Ovary (tissue), 3 donors: ENCODE results near the gene IL11RA.

Experiments
- CTCF ChIP-seq, 3 donors: fragments of 450-650 bp in 2 of 3; fragments of 200-600 bp in 1 of 3; IDR thresholded peaks; one replicate each; pipeline versions ENCODE4 v1.5.1 to v1.8.0; 2016 to 2022; ENCODE audit warnings: antibody characterized with exemption in 3 of 3, mild to moderate bottlenecking in 1 of 3
- EP300 ChIP-seq: sonication (generic); formaldehyde crosslinking; IDR thresholded peaks from one replicate; pipeline ENCODE4 v1.6.1; 2017; ENCODE audit warnings: antibody characterized with exemption
- POLR2A ChIP-seq: fragments of 450-650 bp; IDR thresholded peaks from one replicate; pipeline ENCODE4 v1.6.1; 2017; ENCODE audit warnings: antibody characterized with exemption, mild to moderate bottlenecking, moderate library complexity
- donor health status: DM: no; HTN: no; CAD: no.

DNA sequence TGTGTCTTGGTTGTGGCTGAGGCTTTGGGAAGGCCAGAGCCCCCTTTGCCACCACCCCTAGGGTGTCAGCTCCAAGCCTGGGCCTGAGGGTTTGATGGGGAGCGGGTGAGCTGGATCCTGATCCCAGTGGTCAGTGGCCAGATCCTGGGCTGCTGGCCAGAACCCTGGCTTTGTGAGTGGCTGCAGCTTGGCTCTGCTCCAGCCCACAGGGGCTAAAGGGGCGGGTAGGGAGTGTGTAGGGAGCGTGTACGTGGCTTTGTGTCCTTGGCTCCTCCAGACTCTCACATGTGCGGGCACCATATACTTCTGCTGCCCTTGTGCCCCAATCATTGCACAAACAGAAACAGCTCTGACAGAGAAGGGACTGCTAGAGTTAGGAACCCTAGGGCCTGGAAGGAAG is 1.2 kb upstream of the IL11RA start:
- TF ChIP-seq EP300 (no peak), POLR2A (no peak), CTCF (IDR thresholded peaks at IDR 0.05) (no peak)
